ENCODE data around the gene C9orf43. TPM values are rescaled to one million over a fixed set of nuclear protein-coding genes. Genes with fewer than 3 reads are reported as not detected.
A peak's percentile ranks its signal among the peaks of the same experiment; 100 is the strongest.

C9orf43 gene
- total RNA-seq, 4 donors from 2014 or later, result 0.59 to 1.3 TPM; not detected in 2

GRCh38 chr9:113456235-113456634 lies 45.7 kb downstream of the C9orf43 start:
- Histone ChIP-seq H3K27ac (peak overlapping the region in 3 of 4 donors; percentile 66 to 86 (median 68)), H3K9me3 (no peaks in the 10 kb centered on the region), H3K4me3 (no peak overlapping the region), H3K36me3 (no peaks in the 10 kb centered on the region), H3K4me1 (peaks cover 0 to 25% (median 22%) of the 10 kb centered on the region in 4 donors), H3K27me3 (no peaks in the 10 kb centered on the region)
- no peak for DNase-seq (ENCODE audit: low spot score in 2 of 2)
- 94% methylated on average over 2 of the region's 2 CpGs for WGBS, 2 donors
- TF ChIP-seq CTCF (IDR thresholded peaks at IDR 0.05) (no peak), EP300 (IDR thresholded peaks at IDR 0.05) (no peak), POLR2A (IDR thresholded peaks at IDR 0.05) (no peak)

GRCh38 chr9:113461285-113461684 lies 50.7 kb downstream of the C9orf43 start:
- H3K4me1 ChIP-seq, result peaks cover 0 to 18% (median 3%) of the 10 kb centered on the region in 4 donors
- DNase-seq (ENCODE audit: low spot score in 2 of 2), result no peak
- TF ChIP-seq CTCF (IDR thresholded peaks at IDR 0.05) (no peak), EP300 (IDR thresholded peaks at IDR 0.05) (no peak), POLR2A (IDR thresholded peaks at IDR 0.05) (no peak)

GRCh38 chr9:113461943-113462342 lies 51.4 kb downstream of the C9orf43 start:
- 92 to 96% methylated on average over 4 of the region's 4 CpGs for WGBS, 2 donors
- peaks cover 0 to 8% of the 10 kb centered on the region in 2 donors for H3K27me3 ChIP-seq
- DNase-seq (ENCODE audit: low spot score in 2 of 2), result no peak
- no peak overlapping the region for H3K4me3 ChIP-seq
- no peak for TF ChIP-seq CTCF (IDR thresholded peaks at IDR 0.05)
- H3K36me3 ChIP-seq, result no peaks in the 10 kb centered on the region
- H3K9me3 ChIP-seq, result no peaks in the 10 kb centered on the region
- no peak overlapping the region for H3K27ac ChIP-seq
- H3K4me1 ChIP-seq, result peaks cover 0 to 12% (median 0%) of the 10 kb centered on the region in 4 donors

More at GRCh38 chr9:113461285-113461684, 50.7 kb downstream of the C9orf43 start:
- no peaks in the 10 kb centered on the region for H3K9me3 ChIP-seq
- 85 to 91% methylated on average over 3 of the region's 3 CpGs for WGBS, 2 donors
- no peak overlapping the region for H3K27ac ChIP-seq
- H3K4me3 ChIP-seq, result no peak overlapping the region
- H3K27me3 ChIP-seq, result peaks cover 0 to 8% of the 10 kb centered on the region in 2 donors
- H3K36me3 ChIP-seq, result no peaks in the 10 kb centered on the region

DNA sequence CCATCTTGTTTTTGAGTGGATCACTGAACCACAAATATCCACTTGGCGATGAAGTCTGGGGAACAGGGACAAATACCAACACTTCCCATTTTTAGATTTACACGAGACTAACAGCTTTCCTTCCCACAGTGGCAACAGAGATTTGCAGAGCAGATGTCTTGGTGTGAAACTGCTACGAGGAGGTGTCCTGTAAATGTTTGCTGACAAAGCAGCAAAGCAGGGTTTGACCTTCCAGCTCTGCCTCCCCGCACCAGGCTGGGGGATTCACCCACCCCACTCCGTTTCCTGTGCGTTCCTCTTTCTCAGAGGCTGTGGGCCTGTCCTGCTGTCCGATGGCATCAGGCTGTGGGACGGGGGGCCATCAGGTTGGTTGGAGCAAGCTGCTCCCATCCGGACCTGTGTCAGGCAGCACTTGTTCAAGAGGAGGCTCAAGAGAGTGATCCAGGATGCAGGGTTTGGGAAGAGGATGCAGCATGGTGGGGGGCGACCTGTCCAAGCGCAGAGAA lies 52.3 kb downstream of the C9orf43 start:
- Histone ChIP-seq H3K9me3 (peaks cover 0 to 3% (median 0%) of the 10 kb centered on the region in 4 donors), H3K4me3 (no peak overlapping the region), H3K27me3 (peaks cover 0 to 8% of the 10 kb centered on the region in 2 donors), H3K36me3 (no peaks in the 10 kb centered on the region), H3K4me1 (peaks cover 0 to 12% (median 0%) of the 10 kb centered on the region in 4 donors), H3K27ac (no peak overlapping the region)
- 72 to 79% methylated on average over 11 of the region's 11 CpGs for WGBS, 2 donors
- TF ChIP-seq EP300 (IDR thresholded peaks at IDR 0.05) (no peak), CTCF (IDR thresholded peaks at IDR 0.05) (no peak), POLR2A (IDR thresholded peaks at IDR 0.05) (no peak)
- DNase-seq (ENCODE audit: low spot score in 2 of 2), result no peak

DNA sequence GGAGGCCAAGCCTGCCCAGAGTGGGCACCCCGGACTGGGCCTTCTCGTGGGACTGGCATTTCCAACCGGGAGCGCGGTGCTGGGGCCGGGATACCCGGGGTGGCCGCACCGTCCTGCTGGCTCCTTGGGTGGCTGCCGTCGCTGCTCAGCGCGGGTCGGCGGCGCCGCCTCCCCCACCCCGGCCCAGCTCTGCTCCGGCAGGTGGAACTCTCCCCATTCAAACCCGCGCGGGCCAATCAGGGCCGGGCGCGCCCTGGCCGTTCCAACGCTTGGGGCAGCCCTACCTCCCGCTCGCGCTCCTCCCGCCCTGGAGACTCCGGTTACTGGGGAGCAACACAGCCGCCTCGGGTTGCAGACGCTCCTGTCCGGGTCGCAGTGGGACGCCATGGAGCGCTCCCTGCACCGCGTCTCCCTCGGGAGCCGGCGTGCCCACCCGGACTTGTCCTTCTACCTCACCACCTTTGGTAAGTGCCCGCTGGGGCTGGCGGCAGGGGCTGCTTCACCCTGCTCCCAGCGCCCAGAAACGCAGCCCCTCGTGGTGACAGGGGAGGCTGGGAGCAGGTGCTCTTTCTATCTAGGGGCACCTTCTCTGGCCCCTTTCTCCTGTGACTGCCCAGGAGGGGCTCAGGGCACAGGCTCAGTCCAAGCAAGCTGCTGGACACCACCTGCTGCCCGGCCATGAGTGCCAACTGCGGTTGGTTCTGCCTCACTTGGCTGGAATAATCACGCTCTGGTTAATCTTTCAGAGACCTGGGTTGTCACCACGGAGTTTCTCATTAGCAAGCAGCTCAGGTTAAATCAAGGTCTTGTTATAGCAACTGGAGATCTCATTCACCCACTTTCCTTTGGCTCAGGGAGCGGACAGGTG lies 53.1 kb downstream of the C9orf43 start, which contains the start of gene RGS3:
RGS3 (plus strand) TSS at position 310 of the 868 bp plus-strand sequence; CDS start at position 386, 76 bp downstream.
- WGBS, 2 donors, result 28 to 38% methylated on average over 27 to 29 of the region's 55 CpGs
- Histone ChIP-seq H3K4me1 (peaks cover 0 to 12% (median 0%) of the 10 kb centered on the region in 4 donors), H3K27me3 (peaks cover 0 to 8% of the 10 kb centered on the region in 2 donors), H3K27ac (no peak within 1 kb of the TSS), H3K36me3 (no peaks in the 10 kb centered on the region), H3K9me3 (peaks cover 0 to 4% (median 0%) of the 10 kb centered on the region in 4 donors), H3K4me3 (peak within 1 kb of the TSS in 2 of 4 donors; percentile 17 to 25)
- no peak for DNase-seq (ENCODE audit: low spot score in 2 of 2)
- TF ChIP-seq EP300 (IDR thresholded peaks at IDR 0.05) (no peak), CTCF (IDR thresholded peaks at IDR 0.05) (no peak), POLR2A (IDR thresholded peaks at IDR 0.05) (no peak)

Measured in tibial nerve (tissue), 4 donors.